Measurements from ENCODE around the gene LAMP5. TPM values are rescaled to one million over a fixed set of nuclear protein-coding genes. Genes with fewer than 3 reads are reported as not detected.
A peak's percentile ranks its signal among the peaks of the same experiment; 100 is the strongest.

LAMP5 gene
- total RNA-seq, 2 donors from 2014 or later, result 0.14 to 0.34 TPM

- Histone ChIP-seq H3K27ac (no peak overlapping the region), H3K9me3 (no peaks in the 10 kb centered on the region), H3K27me3 (replicated peaks; ENCODE audit: insufficient read depth) (peaks cover 5% of the 10 kb centered on the region), H3K4me1 (replicated peaks) (no peaks in the 10 kb centered on the region), H3K36me3 (no peaks in the 10 kb centered on the region), H3K4me3 (peak overlapping the region in 1 of 2 donors; percentile 4)
- intact Hi-C loops (cut with DNase I), result no loop called here
- TF ChIP-seq CTCF (IDR thresholded peaks at IDR 0.05) (no peak), POLR2AphosphoS5 (IDR thresholded peaks at IDR 0.05) (no peak), POLR2A (IDR thresholded peaks at IDR 0.05) (no peak)
- DNase-seq (ENCODE audit: low spot score), result peak; percentile 24
- WGBS, result 11% methylated on average over 27 of the region's 28 CpGs
These were observed 2.0 kb downstream of the LAMP5 start for GRCh38 chr20:9516234-9516871.

- DNase-seq (ENCODE audit: low spot score), result no peak
- 73% methylated on average over 8 of the region's 8 CpGs for WGBS
- no peaks in the 10 kb centered on the region for H3K9me3 ChIP-seq
- TF ChIP-seq POLR2AphosphoS5 (IDR thresholded peaks at IDR 0.05) (no peak), POLR2A (IDR thresholded peaks at IDR 0.05) (no peak), CTCF (IDR thresholded peaks at IDR 0.05) (no peak)
- no peaks in the 10 kb centered on the region for H3K36me3 ChIP-seq
- no peak overlapping the region for H3K27ac ChIP-seq
- peaks cover 5% of the 10 kb centered on the region for H3K27me3 ChIP-seq (replicated peaks; ENCODE audit: insufficient read depth)
- intact Hi-C loops (cut with DNase I), result no loop called here
- H3K4me3 ChIP-seq, result no peak overlapping the region
- H3K4me1 ChIP-seq (replicated peaks), result no peaks in the 10 kb centered on the region
These were observed 3.1 kb downstream of the LAMP5 start for GRCh38 chr20:9517297-9518162.

GRCh38 chr20:9518576-9519175 lies 4.3 kb downstream of the LAMP5 start:
- 57% methylated on average over 8 of the region's 8 CpGs for WGBS
- no peaks in the 10 kb centered on the region for H3K4me1 ChIP-seq (replicated peaks)
- TF ChIP-seq POLR2A (IDR thresholded peaks at IDR 0.05) (no peak), POLR2AphosphoS5 (IDR thresholded peaks at IDR 0.05) (no peak), CTCF (IDR thresholded peaks at IDR 0.05) (no peak)
- no peaks in the 10 kb centered on the region for H3K36me3 ChIP-seq
- DNase-seq (ENCODE audit: low spot score), result no peak
- peaks cover 5% of the 10 kb centered on the region for H3K27me3 ChIP-seq (replicated peaks; ENCODE audit: insufficient read depth)
- H3K4me3 ChIP-seq, result no peak overlapping the region
- intact Hi-C loops (cut with DNase I), result no loop called here
- no peaks in the 10 kb centered on the region for H3K9me3 ChIP-seq
- H3K27ac ChIP-seq, result no peak overlapping the region

GRCh38 chr20:9520086-9520485 lies 5.7 kb downstream of the LAMP5 start:
- no peaks in the 10 kb centered on the region for H3K36me3 ChIP-seq
- H3K27ac ChIP-seq, result no peak overlapping the region
- TF ChIP-seq CTCF (IDR thresholded peaks at IDR 0.05) (no peak), POLR2A (IDR thresholded peaks at IDR 0.05) (no peak), POLR2AphosphoS5 (IDR thresholded peaks at IDR 0.05) (no peak)
- 68% methylated on average over 4 of the region's 4 CpGs for WGBS
- H3K4me3 ChIP-seq, result no peak overlapping the region
- no peaks in the 10 kb centered on the region for H3K4me1 ChIP-seq (replicated peaks)
- no peak for DNase-seq (ENCODE audit: low spot score)
- peaks cover 5% of the 10 kb centered on the region for H3K27me3 ChIP-seq (replicated peaks; ENCODE audit: insufficient read depth)
- intact Hi-C loops (cut with DNase I), result no loop called here
- no peaks in the 10 kb centered on the region for H3K9me3 ChIP-seq

Measured in prostate gland (tissue), 2 donors.